SKM-1 (cell line): Measurements from ENCODE around the gene OR2Y1.
"Not testable (repeated sequence)": the region's sequence is repeated elsewhere in the genome, so short reads cannot be mapped to it uniquely, and the experiment has no call there.

Experiments used
- DNase-seq: peaks from one replicate; lab custom pipeline; 2025; ENCODE audit not compliant: unreplicated experiment; lab: John Stamatoyannopoulos, UW

The OR2Y1 gene

GRCh38 chr5:180740953-180741352 lies 1.1 kb upstream of the OR2Y1 start:
- not testable (repeated sequence) for DNase-seq

- DNase-seq: no peak
Measured at GRCh38 chr5:180739271-180739670, 587 bp downstream of the OR2Y1 start.

GRCh38 chr5:180736536-180736935 lies 3.3 kb downstream of the OR2Y1 start:
- no peak for DNase-seq

GRCh38 chr5:180724944-180725343 lies 14.9 kb downstream of the OR2Y1 start:
- no peak for DNase-seq

GRCh38 chr5:180723936-180724335 lies 15.9 kb downstream of the OR2Y1 start:
- no peak for DNase-seq

- no peak for DNase-seq
Measured at GRCh38 chr5:180720486-180720885, 19.4 kb downstream of the OR2Y1 start.

- no peak for DNase-seq
Measured at GRCh38 chr5:180719781-180720180, 20.1 kb downstream of the OR2Y1 start.

- DNase-seq: peak; percentile 1
Measured at GRCh38 chr5:180718810-180719453, 20.9 kb downstream of the OR2Y1 start.

GRCh38 chr5:180717989-180718388 lies 21.9 kb downstream of the OR2Y1 start:
- no peak for DNase-seq

GRCh38 chr5:180704362-180704761 lies 35.5 kb downstream of the OR2Y1 start:
- DNase-seq: no peak

GRCh38 chr5:180703912-180704311 lies 35.9 kb downstream of the OR2Y1 start:
- no peak for DNase-seq

- DNase-seq: not testable (repeated sequence)
Measured at GRCh38 chr5:180703371-180703770, 36.5 kb downstream of the OR2Y1 start.

GRCh38 chr5:180700440-180700839 lies 39.4 kb downstream of the OR2Y1 start:
- DNase-seq: not testable (repeated sequence)

GRCh38 chr5:180699042-180699441 lies 40.8 kb downstream of the OR2Y1 start:
- DNase-seq: no peak

GRCh38 chr5:180696116-180696515 lies 43.7 kb downstream of the OR2Y1 start:
- DNase-seq: no peak

- no peak for DNase-seq
Measured at GRCh38 chr5:180692429-180692828, 47.4 kb downstream of the OR2Y1 start.

- DNase-seq: no peak
Measured at GRCh38 chr5:180691046-180691445, 48.8 kb downstream of the OR2Y1 start.

GRCh38 chr5:180690562-180690961 lies 49.3 kb downstream of the OR2Y1 start:
- DNase-seq: no peak

GRCh38 chr5:180689775-180690174 lies 50.1 kb downstream of the OR2Y1 start:
- no peak for DNase-seq
